ENCODE measurements around the gene LTB4R2.
A peak's percentile ranks its signal among the peaks of the same experiment; 100 is the strongest.
"Not testable (repeated sequence)": the region's sequence is repeated elsewhere in the genome, so short reads cannot be mapped to it uniquely, and the experiment has no call there.

LTB4R2 gene

DNA sequence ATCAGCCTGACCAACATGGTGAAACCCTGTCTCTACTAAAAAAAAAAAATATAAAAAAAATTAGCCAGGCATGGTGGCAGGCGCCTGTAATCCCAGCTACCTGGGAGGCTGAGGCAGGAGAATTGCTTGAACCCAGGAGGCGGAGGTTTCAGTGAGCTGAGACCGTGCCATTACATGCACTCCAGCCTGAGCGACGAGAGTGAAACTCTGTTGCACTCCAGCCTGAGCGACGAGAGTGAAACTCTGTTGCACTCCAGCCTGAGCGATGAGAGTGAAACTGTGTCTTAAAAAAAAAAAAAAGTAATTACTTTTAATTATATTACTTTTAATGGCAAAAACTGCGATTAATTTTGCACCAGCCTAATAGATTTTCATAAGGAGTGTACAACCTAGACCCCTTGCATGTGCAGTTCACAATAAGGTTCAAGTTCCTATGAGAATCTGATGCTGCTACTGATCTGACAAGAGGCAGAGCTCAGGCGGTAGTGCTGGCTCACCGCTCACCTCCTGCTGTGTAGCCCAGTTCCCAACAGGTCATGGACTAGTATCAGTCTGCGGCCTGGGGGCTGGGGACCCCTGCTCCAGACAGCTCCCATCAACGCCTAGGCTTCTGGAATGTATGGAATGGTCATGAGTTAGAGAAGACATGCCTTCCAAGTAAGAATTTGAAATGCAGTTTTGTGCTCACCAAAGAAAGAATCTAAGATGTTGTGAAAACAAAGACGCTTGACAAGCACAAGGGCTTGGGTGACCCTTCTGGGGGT, 11.5 kb downstream of the LTB4R2 start:
- no peak for DNase-seq

DNA sequence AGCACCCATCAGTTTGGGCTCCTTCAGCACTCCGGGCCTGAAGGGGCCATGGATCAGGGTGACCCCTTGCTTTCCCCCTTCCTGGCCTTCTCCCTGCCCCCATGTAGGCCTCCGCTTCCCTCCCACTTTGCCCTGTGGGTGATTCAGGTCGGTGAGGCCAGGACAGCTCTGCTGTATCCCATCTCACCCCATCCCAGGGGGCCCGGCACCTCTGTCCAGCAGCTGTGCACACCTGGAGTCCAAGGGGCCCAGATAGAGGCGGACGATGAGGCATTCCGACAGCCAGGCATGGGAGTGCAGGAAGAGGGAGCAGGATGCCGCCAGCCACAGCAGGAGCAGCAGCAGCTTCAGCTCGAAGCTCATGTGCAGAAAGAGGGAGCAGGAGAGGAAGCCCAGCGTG, 12.7 kb downstream of the LTB4R2 start:
- no peak for DNase-seq

DNA sequence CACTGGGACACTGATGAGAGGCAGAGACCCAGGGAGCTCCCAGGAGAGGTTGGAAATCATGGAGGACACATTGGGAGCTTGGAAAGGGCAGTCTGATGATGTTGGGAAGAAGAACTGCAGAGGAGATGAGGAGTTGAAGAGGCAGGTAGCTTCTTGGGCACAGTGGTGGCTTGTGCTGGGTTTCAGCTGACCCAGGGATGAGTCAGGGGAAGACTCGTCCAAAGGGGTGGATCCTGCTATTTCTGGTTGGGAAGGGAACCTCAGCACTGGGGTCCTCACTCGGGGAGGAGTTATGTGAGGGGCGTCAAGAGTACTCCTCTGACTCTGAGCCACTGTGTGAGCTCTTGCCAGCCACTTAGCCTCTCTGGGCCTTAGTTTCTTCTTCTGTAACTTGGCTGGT, 13.4 kb downstream of the LTB4R2 start:
- DNase-seq, result no peak

DNA sequence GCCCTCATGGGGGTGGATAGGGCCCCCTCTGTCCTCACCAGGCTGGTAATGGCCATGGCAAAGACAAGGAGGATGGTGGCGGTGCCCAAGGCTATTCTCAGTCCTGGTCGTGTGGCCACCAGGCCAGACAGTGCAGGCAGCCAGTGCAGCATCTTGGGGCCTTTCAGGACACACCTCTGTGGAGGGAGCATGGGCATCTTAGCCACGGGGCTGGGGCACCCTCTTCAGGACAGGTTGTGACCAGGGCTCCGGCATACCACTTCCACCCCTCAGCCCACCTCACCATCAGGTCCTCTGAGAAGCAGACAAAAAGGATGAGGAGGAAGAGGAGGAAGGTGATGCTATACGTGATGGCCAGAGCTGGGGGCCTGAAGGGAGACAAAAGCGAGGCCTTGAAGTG, 14.1 kb downstream of the LTB4R2 start:
- DNase-seq, result no peak

DNA sequence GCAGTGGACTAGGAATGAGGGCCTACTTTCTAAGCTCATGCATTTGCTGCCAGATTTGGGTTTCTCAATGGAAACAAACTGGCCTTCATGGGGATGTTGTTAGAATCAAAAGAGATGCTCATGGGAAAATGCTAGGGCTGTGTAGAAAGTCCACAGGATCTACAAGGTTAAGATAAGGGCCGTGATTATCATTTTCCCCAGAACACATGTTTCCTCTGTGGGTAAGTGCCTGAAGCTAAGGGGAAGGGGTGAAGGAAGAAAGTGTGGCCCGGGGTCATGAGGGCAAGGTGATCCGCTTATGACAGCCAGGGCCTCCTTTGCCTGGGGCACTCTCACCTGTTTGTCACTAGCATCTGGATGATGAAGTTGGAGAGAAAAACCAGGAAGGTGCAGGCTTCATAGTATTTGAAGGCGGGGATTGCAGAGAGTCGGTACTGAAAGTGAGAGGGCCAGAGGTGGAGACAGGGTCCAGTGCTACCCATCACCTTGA, 15.1 kb downstream of the LTB4R2 start:
- DNase-seq, result no peak

DNA sequence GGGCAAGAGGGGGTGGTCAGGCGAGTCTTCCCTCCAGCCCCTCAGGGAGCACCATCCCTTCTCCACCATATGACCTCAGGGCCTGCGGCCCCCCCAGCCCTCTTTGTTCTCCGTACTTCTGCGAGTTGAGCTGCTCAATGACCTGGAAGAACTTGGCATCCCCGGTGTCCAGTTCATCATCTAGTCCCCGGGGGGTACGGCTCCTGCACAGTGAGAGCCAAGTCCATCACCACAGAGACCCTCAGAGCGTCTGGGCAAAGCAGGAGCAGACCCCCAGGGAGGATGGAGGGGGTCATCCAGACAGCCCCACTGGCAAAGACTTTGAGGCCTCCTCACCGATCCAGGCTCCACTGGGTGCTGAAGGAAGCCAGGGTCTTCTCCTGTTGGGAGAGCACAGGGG, 16.0 kb downstream of the LTB4R2 start:
- no peak for DNase-seq

DNA sequence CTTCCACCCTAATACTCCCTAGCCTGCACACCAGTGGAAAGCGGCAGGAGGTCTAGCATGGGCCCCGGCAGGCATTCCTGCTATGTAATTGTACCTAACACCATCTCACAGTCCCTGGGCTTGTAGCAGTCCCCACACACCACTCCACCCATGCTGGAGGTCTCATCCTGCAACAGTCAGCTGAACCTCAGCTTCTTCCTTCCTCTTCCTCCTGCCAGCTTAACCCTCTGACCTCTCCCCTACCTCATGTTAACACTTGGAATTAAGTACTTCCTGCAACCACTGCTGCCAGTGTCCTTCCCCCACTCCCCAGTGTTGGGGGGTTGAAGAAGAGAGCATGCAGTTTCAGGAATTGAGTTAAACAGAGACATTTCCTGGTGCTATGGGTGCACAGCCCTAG, 17.4 kb downstream of the LTB4R2 start:
- DNase-seq, result no peak

DNA sequence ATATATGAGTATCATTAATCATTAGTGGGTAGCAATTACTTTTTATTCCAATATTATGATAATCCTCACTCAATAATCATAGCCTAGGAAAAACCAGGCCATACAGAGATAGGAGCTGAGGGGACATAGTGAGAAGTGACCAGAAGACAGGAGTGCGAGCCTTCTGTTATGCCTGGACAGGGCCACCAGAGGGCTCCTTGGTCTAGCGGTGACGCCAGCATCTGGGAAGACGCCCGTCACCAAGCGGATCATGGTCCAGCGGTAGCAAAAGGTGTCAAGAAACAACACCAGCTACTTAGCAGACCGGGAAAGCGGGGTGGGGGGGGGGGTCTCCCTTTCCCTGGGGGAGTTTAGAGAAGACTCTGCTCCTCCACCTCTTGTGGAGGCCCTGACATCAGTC, 18.0 kb downstream of the LTB4R2 start:
- not testable (repeated sequence) for DNase-seq

DNA sequence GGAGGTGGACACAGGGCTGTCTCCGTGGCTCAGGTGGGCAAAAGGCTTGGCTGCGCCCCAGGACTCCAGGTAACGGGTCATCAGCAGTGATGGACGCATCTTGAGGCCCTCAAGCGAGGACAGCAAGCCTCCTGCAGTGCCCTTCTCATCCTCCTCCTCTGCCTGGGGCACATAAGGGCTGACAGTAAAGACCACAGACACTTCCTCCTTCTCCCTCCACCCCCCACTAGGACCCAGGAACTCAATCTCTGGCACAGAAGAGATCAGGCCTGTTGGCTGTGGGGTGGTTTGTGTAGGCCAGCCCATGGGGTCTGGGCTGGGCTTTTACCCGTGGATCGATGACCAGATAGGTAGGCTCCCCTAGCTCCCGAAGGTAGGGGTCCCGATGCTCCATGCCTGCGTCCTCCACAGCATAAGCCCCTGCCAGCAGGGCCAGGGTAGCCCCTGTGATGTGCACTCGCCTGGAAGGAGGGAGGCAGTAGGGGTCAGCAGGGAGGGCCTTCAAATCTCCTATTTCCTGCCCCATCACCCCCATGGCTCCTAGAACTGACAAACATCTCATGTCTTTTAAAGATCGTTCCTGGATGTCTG, 19.2 kb downstream of the LTB4R2 start:
- no peak for DNase-seq

DNA sequence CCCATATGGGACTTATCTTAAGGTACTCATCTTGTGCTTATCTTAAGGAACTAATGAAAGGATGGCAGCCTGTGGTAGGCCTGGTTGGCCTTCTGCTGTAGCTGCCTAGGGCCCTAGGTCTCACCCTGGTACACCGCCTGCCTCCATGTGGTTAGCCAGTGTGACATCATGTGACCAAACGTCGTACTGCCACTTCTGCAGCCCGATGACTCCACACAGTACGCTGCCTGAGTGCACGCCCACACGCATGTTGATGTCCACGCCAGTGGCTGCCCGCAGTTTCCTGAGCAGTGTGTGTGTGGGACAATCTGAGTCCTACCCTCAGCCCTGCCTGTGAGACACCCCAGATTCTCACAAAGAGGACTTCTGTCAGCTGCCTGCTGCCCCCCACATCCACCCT, 19.8 kb downstream of the LTB4R2 start:
- DNase-seq, result peak; percentile 69

DNA sequence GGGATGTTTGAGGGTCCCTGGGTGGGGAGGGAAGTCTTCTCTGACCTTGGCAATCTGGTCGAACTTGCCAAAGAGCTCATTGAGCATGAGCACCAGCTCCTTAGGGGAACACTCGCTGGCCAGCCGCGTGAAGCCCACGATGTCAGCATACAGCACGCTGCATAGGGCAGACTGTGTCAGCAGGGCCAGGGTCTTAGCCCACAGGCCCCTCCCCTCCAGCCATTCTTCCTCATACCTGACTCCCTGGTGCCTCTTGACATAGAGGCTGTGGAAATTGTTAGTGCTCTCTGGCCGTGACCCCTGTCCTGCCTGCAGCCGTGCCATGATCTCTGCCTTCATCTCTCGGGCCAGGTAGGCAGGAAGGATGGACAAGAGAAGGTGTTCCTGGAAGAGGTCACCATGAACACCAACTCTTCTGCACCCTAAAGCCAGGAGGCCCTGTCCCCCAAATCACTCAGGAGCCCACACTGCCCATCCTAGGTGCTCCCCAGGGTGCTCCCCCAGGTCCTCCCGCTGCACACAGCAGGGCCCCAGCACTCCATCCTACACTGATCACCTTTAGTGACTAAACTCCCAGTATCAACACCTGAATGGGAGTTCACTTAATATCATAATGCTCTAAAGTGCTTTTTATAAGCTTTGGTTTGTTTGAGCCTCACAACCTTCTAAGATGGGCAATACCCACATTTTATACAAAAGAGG, 21.2 kb downstream of the LTB4R2 start:
- no peak for DNase-seq

DNA sequence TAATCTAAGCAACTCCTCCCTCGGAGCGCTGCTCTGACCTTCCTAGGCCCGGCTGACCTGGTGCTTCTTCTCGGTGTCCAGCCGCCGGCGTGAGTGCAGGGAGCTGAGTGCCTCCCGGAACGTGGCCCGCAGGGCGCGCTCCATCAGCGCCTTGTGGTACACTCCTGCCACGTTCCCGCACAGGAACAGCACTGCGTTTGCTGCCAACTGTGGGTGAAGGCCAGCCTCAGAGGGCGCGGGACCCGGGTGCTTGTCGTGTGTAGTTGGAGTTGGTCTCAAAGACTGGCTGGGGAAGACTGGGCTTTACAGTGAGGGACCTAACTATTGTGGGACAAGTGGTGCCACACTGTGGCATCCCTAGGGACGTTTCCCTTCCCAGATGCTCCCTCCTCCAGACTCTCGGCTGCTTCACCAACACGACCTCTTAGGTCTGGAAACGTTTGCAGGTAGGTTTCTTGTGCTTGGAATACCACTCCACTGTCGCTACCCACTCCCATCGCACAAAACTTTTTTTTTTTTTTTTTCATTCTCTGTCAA, 21.9 kb downstream of the LTB4R2 start:
- DNase-seq, result no peak

DNA sequence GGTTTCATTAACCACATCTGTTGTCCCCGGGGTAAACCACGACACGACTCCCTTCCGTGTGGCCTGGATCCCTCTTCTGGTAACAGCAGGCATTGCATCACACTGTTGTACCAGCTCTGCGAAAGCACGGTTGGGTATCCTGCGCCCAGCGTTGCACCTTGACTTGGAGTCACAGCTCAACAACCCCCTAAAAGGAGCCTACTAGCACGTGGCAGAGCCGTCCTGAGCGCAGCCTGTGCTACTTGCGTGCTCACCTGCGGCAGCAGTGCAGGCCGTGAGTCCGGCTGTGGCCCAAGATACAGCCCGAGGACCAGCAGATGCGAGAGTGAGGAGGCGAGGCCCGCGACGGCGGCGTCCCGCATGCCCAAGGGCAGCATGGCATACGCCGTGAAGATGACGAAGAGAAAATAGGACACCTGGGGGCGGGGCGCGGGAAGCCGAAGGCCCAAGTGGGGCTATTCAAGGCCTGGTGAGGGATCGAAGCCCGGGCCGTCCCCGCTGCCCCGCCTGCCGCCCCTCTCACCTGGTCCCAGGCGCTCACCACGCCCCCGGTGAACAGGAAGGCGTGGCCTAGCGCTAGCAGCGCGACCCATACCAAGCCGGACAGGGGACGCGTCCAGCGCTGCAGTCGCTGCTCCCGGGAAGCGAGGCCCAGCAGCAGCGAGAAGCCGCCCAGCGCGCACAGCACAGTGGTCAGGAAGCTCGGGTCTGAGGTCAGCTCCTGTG, 22.5 kb downstream of the LTB4R2 start:
- DNase-seq, result peak; percentile 81

DNA sequence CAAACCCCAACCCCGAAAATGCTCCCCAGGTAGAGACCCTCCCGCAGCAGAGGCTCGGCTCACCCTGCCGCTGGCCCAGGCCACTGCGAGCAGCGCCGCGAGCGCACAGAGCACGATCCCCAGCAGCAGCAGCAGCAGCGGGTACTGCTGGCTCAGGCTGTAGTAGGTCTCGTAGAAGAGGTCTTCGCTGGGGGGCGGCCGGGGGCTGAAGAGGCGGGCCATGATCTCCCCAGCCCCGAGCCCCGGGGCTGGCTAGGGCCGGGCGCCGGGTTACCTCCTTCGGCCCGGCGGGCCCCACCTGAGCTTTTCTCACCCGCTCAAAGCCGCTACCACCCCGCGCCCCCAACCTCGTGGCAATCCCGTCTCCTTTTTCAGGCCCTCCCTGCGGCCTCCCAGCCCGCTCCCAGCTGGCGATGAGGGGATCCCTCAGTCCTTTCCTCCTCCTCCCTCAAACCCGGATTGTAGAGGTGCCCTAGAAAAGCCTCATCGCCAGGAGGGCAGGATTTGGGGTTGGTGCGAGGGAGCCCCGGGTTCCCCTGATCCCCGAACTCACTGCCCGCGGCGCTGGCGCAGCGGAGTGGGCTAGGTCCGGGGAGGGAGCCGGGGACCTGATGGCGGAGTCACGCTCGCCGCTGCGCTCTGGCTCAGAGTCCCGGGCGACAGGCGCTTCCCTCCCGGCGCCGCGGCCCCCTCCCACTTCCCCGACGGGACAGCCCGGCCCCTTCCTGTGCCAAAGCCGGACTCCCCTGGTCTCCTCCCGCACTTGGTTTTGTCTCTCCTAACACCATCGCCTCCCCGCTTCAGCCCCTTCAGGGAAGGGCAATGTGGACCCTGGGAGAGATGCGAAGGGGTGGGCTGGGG, 24.7 kb downstream of the LTB4R2 start, which contains the start of gene ADCY4:
ADCY4 (minus strand) TSS at position 641 of the 861 bp plus-strand sequence; CDS start at position 222, 419 bp downstream.
- no peak for DNase-seq

DNA sequence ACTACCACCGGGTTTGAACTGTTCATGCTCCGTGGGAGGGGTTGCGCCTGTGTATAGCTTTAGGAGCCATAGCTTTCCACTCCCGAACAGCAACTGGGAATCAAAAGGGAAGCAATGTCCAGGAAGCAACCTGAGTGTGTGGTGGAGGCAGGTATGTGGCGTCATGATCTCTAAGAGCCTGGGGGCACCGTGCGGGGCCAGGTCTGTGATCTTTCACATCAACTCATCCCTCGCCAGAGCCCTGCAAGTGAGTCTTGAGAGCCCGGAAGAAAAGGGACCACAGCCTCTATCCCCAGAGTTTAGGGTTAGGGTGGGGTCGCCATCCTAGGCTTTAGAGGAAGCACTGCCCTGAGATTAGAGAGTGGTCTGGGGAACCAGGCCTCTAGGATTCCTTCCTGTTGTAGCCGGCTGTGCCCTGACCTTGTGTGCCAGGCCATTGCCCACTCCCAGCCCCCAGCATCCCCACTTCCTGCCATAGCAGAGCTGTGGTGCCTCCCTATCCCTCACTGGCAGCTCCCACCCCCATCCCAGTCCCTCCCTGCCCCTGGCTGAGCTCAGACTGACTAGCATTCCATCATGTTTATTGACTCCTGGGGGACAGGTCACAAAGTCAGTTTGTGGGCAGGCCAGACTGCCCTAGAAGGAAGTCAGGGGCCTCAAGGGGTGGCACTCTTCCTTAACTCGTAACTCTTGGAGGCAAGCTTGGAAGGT, 25.7 kb downstream of the LTB4R2 start:
- no peak for DNase-seq

DNA sequence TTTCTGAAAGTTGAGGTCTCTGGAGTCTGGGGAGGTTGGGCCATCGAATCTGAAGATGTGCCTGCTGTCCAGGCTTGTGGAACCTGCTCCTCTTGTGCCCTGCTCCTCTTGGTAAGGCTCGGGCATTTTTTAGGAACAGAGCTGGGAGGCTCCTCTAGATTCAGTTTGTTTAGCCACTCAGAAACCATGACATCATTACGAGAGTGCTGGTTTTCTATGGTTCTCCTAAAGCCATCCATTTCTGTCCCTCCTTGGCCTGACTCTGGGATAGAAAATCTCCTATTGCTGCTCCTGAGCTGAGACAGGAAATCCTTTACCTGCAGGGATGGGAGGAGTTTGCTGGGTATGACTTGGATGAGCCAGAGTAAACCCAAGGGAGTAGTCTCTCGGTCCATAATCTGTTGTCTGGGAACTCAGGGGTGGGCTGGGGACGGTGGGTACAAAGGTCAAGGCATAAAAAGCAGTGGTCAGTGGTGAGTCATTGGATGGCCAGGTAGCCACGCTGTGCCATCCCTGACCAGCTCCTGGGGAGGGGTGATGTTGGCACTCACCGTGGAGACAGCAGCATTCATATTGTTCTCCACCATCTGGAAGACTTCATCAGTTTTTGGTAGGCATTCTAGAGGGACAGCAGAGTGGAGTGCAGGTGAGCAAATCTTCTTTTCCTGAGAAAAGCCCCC, 27.3 kb downstream of the LTB4R2 start:
- no peak for DNase-seq

DNA sequence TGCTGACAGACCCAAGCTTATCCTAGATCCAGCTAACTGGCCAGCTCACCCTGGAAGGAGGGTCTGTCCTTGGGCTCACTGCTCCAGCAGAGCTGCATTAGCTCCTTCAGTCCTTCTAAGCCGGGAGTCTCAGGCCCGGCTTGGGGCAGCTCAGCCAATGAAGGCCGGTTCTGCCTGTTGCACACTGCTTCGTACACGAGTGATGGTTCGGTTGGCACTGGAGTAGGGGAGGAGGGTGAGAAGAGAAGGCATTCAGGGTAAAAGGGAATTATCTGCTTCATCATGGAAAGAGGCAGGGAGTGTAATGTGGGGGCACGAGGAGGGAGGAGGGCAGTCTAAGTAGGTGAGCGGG, 27.9 kb downstream of the LTB4R2 start:
- DNase-seq, result no peak

DNA sequence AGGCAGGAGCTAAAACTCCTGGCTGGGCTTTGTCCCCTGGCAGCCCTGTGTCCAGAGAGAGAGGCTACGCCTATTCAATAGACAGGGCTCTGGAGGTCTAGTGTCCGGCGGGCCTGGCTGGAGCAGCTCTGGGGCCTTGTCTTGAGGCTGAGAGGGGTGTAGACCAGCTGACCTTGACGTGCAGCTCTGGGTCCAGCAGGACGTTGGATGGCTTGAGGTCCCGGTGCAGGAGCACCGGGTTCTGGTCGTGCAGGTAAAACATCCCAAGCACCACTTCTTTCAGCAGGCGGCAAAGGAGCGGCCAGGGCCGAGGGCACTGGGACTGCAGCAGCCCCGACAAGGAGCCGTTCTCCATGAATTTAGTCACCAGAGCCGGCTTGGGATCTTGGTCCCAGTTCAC, 28.9 kb downstream of the LTB4R2 start:
- DNase-seq, result no peak

DNA sequence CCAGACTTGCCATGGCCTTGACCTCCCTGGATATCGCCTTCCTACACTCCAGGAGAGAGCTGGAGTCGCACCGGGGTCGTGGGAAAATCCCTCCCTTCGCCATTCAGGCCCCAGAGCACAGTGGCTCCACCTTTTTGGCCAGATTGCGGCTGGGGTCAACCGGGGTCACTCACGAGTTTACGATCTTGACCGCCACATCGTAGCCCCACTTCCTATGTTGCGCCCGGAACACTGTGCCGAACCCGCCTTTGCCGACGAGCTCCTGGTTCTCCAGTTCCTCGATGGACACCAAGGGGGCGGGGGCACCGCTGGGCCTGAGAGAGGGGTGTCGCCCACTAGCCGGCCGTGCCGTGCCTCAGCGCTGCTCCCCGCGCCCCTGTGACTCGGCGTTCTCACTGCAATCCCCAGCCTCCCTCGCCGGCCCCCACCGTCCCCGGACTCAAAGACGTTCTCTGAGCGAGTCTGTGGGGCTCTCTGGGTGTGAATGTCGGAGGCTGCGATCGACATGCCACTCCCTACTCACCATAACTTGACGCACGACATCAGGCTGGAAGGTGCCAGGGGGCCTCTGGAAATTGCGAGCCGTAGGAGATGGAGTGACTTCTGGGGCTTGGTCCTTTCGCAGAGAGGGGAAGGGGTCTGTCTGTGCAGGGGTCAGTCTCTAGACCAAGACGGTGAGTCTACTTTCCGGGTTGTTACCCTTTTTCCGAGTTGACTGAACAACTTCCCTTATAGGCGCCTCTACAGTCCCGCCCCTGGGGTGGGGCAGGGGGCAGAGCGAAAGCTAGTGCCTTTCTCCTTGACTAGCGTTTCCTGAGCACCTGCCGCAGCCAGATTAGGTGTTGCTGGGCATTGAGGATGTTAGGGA, 29.6 kb downstream of the LTB4R2 start, which contains the start of gene RIPK3:
RIPK3 (minus strand) TSS at position 708 of the 868 bp plus-strand sequence; CDS start at position 543, 165 bp downstream.
- DNase-seq, result peak; percentile 43

DNA sequence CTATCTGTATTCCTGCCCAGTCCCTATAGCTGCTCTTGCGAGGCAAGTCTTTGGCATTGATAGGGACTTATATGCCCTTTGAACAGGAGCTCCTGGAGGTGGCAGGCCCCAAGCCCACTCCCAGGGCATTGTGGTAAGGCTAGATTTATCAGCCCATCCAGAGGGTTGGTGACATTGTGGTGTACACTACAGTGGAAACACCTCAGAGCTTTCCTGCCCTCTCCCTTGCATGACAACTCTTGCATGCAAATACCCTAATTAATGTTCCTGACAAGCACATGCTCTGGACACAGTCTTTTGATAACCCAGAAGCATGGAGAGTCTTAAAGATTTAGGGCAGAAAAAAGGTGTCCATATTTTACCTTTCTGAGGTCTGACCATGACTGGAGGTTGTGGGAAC, 30.7 kb downstream of the LTB4R2 start:
- no peak for DNase-seq

Data from hematopoietic multipotent progenitor cell treated with erythropoietin and hydrocortisone succinate and interleukin-3 and kit ligand, for 8 days (in vitro differentiated cells).